Endometrial microvascular endothelial cells (primary cell): ENCODE data around the gene ASXL2. TPM values are rescaled to one million over a fixed set of nuclear protein-coding genes. Genes with fewer than 3 reads are reported as not detected.

Source experiments
- total RNA-seq: library from RNA; depleted of rRNA; stranded (reverse); fragments of >200 nt; gene quantifications from one replicate; pipeline ENCODE4 v1.2.3, GENCODE V29; 2015; ENCODE audit errors: inconsistent ontology term

The ASXL2 gene
- total RNA-seq, 1 donor from 2014 or later, result 15.0 TPM

Other genes starting within 250 kb of the ASXL2 start
- 2.6 TPM for gene DTNB, start 204.9 kb downstream of the ASXL2 start, total RNA-seq
- 12.1 TPM for gene KIF3C, start 104.0 kb upstream of the ASXL2 start, total RNA-seq
- gene RAB10, start 155.6 kb upstream of the ASXL2 start, total RNA-seq, result 108 TPM